Measurements from ENCODE around the gene ATP8B4.
"Not testable (repeated sequence)": the region's sequence is repeated elsewhere in the genome, so short reads cannot be mapped to it uniquely, and the experiment has no call there.

Gene ATP8B4

DNA sequence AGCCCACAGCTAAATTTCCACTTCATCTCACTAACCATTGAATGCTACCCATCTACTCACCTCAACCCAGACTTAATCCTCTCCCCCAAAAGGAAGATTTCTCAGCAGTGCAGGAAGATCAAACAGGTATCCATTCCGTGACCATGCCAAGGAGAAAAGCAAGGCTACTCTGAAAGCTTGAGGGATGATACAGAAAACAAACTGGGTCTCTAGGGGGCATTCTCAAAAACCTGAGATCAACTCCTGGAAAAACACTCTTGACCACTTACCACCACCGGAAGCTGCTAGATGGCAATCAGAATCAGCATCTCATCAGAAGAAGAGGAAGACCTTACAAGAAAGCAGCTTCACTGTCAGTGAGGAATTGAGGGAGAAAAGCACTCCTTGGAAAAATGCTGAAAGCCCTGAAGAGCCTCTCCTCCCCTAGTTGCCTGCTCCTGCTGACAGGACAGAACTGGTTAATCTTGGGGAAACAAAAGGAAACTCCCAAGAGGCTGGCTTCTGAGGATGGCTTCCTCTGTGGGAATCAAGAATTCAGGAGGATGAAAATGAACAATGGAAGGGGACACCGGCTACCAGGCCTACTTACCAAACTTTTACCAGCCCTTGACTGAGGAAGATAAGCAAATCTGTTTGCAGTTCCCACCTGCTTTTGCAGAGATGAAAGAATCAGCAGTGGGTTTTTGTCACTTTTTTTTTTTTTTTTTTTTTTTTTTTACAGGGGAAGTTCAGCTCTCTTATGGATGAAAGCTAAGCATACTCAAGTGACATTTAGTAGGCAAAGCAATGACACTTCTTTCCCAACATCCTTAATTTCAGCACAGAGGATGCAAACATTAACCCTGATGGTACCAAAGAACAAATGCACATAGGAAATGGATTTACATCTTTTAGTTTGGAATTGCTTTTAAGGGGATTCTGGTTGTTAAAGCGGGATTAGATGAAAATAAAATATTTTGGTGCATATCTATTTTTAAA lies at the start of gene ATP8B4:
ATP8B4 (minus strand) TSS at position 171 of the 978 bp plus-strand sequence. CDS start 12,267 bp downstream, outside the sequence.
- DNase-seq: no peak

DNA sequence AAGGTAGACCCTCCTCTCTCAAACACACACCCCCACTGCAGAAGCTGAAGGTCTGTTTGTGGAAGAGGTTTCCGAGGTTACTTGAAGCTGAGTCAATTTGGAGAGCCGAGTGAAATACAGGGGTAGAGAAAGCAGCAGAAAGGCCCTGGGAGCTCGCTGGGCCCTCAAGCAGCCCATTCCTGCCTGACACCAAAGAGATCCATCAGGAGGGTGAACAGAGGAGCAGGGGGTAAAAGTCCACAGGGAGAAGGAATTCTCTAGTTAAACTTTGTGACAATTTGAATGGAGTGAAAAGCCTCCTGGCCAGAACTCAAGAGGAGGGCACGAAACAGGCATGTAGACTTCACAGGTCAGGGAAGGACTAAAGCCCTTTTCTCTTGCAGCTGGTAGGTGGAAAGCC lies 49.3 kb upstream of the ATP8B4 start:
- DNase-seq: no peak

GRCh38 chr15:50167110-50167509 lies 48.1 kb upstream of the ATP8B4 start:
- no peak for DNase-seq

GRCh38 chr15:50166216-50166615 lies 47.2 kb upstream of the ATP8B4 start:
- DNase-seq: no peak

- DNase-seq: no peak
Observed at GRCh38 chr15:50164458-50164857, 45.4 kb upstream of the ATP8B4 start.

DNA sequence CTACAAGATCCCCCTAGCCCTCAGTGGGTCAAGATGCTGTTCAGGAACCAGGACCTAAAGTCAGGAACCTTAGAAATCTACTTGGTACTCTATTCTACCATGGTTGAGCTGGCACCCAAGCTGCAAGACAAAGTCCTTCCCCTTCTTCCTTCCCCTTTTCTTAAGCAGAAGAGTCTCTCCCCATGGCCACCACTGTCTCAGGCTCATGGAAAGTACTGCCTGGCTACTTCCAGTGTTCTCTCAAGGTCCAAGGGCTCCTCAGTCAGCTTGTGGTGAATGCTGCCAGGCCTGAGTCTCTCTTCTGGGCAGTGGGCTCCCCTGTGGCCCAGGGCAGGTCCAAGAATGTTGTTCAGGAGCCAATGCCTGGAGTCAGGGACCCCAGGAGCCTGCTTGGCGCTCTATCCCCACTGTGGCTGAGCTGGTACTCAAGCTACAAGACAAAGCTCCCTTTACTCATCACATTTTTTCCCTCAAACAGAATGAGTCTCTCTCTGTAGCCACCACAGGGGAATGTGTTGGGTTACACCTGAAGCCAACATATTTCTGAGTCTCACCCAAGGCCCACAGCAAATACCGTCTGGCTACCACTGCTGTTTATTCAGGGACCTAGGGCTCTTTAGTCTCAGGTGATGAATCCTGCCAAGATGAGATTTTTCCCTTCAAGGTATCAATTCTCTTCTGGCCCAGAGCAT lies 44.8 kb upstream of the ATP8B4 start:
- no peak for DNase-seq

- no peak for DNase-seq
Observed at GRCh38 chr15:50162969-50163718, 44.1 kb upstream of the ATP8B4 start.

DNA sequence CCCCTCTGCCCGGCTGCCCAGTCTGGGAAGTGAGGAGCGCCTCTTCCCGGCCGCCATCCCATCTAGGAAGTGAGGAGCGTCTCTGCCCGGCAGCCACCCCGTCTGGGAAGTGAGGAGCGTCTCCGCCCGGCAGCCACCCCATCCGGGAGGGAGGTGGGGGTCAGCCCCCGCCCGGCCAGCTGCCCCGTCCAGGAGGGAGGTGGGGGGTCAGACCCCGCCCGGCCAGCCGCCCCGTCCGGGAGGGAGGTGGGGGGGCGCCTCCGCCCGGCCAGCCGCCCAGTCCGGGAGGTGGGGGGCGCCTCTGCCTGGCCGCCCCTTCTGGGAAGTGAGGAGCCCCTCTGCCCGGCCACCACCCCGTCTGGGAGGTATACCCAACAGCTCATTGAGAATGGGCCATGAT lies 39.2 kb upstream of the ATP8B4 start:
- DNase-seq: not testable (repeated sequence)

DNA sequence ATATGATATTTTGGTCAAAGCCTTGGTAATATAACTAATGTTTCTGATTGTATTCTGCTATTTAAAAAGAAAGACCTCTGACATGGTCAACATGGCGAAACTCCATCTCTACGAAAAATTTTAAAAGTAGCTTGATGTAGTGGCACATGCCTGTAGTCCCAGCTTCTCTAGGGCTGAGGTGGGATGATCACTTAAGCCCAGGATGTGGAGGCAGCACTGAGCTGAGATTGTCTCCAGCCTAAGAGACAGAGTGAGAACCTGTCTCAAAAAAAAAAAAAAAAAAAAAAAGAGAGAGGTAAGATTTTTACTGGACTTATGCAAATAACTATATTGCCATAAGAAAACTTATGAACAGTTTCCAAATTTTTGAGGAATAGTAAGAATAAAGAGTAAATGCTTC lies 32.4 kb upstream of the ATP8B4 start:
- no peak for DNase-seq

DNA sequence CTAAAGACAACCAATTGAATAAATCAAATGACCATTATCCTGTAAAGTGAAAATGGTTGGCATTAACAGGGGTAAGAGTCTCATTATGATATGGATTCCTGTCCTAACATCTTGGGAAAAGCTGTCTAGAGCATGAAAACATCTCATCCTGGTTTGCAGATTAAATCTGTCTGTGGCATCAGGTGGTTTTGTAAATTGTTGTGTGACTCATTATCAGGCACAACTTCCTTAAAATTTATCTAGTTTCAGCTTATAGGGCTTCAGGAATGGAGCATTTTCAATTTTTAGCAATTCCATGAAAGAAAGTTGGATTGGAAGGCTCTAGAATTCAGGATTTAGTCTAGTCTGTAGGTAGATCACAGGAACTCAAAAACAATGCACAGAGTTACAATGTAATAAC lies 31.8 kb upstream of the ATP8B4 start:
- DNase-seq: no peak

GRCh38 chr15:50150349-50150748 lies 31.3 kb upstream of the ATP8B4 start:
- no peak for DNase-seq

- no peak for DNase-seq
Observed at GRCh38 chr15:50149090-50149489, 30.1 kb upstream of the ATP8B4 start.

DNA sequence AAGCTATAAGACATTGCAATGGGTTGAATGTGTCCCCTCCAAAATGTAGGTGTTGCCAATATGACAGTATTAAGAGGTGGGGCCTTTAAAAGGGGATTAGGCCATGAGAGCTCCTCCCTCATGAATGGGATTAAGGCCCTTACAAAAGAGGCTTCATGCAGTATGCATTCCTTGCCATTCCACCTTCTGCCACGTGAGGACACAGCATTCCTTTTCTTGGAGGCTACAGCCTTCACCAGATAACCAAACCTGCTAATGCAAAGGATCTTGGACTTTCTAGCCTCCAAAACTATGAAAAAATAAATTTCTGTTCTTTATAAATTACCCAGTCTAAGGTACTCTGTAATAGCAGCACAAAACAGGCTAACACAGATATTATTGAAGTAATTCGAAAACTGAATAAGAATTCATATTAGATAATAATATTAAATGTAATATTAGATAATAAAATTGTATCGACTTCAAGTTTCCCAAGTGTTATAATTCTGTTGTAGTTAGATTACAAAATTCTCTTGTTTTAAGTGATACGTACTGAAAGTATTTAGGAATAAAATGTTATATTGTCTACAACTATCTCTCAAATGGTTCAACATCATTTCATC lies 29.4 kb upstream of the ATP8B4 start:
- DNase-seq: peak; percentile 4

- no peak for DNase-seq
Observed at GRCh38 chr15:50146632-50147031, 27.6 kb upstream of the ATP8B4 start.

GRCh38 chr15:50145451-50145872 lies 26.4 kb upstream of the ATP8B4 start:
- peak; percentile 60 for DNase-seq

GRCh38 chr15:50144341-50145120 lies 25.5 kb upstream of the ATP8B4 start:
- DNase-seq: no peak

DNA sequence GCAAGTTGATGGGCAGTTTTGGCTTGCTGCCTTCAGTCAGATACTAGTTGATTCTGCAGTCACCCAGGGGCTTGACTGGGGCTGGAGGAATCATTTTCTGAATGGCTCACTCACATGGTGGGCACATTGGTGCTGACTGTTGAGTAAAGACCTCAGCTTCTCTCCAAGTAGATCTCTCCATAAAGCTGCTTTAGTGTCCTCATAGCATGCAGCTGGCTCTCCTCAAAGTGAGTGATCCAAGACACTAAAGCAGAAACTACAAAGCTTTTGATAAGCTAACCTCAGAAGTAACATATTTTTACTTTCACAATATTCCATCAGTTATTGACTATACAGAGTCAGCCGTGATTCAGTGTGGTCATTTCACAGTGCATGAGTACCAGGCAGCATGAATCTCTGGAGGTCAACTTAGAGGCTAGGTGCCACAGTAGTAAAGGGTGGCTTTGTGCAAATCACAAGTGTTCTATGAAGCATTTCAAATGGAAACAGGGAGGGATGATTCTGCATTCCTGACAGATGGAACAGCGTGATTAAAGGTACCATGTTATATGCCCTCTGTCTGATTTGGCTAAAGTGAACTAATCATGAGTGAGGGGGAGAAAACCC lies 24.3 kb upstream of the ATP8B4 start:
- no peak for DNase-seq

DNA sequence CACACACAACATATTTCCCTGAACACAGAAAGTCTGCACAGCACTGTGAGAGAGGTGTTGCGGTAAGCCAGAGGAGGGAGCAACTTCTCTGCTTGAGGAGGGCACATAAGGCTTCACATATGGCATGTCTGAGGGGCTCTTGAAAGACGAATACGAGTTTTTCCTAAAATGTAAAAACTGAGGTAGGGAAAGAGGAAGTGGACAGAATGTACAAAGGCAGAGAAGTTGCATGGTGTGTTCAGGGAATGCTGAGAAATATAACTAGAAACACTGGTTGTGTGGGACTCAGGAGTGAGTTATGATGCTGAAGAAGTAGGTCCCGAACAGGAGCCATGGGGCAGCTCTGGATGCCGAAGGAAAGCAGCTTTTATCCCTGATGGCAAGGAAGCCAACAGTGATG lies 22.8 kb upstream of the ATP8B4 start:
- DNase-seq: no peak

DNA sequence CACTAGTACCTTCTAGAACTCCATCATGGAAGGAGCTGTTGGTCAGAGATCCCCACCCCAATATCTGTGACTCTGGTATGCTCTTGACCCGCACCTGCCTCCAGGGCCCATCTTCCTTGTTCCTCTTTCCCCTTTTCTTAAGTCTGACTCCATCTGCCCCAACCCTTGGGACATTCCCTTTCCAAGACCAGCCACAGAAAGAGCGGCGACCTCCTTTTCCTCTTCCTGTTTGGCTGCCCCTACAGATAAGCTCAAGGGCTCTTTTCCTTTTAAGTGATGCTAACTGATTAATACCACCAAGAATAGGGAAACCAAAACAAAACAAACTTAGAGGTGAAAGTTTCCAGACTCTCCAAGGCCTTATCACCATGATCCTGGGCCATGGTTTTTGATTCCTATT lies 21.9 kb upstream of the ATP8B4 start:
- no peak for DNase-seq

DNA sequence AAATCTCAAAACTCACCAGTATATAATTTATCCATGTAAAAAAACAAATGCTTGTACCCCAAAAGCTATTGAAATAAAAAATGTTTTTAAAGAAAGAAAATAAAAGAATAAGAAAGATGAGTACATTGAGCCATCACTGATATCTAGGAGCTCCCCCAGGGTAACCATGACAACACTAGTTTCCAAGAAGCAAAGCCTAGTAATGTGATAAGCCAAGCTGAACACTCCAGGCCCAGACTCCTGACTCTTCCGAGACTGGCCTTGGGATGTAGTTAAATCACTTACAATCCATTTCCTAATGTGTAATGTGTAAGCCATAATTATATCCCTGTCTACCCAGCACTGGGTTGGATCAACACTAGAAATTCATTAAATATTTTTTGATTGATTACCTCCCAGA lies 21.1 kb upstream of the ATP8B4 start:
- DNase-seq: no peak

- DNase-seq: no peak
Observed at GRCh38 chr15:50138391-50138790, 19.4 kb upstream of the ATP8B4 start.

- DNase-seq: no peak
Observed at GRCh38 chr15:50137893-50138292, 18.9 kb upstream of the ATP8B4 start.

All from NCI-H2227 treated with DMSO at 0.1 percent for 48 hours (cell line).